ENCODE results near the gene DUSP12. TPM values are rescaled to one million over a fixed set of nuclear protein-coding genes. Genes with fewer than 3 reads are reported as not detected.

Gene DUSP12
- total and polyA plus RNA-seq, 9 of the 15 experiments (the other 6 are each of a cell fraction or from before 2014, with no cell fraction given), result 10.4 to 81.4 (median 43.6) TPM

GRCh38 chr1:161721738-161722343 is 27.7 kb upstream of the DUSP12 start (continued):
- no peak for TF ChIP-seq E2F6 (IDR thresholded peaks at IDR 0.05; ENCODE audit: borderline replicate concordance in 1 of 2, extremely low read depth in 1 of 2, insufficient read depth in 1 of 2, insufficient read length in 1 of 2, low read depth in 1 of 2, low read length in 1 of 2, poor library complexity in 1 of 2, severe bottlenecking in 1 of 2)
- no peak for TF ChIP-seq TSC22D4 (tag; IDR thresholded peaks at IDR 0.05)
- no peak for TF ChIP-seq SMC3 (conservative IDR thresholded peaks at IDR 0.05; ENCODE audit: insufficient read depth, low read depth, low read length)
- no peak for TF ChIP-seq MXD1 (CRISPR knock-in tag; IDR thresholded peaks at IDR 0.05; ENCODE audit: borderline replicate concordance, poor library complexity, severe bottlenecking)
- TF ChIP-seq KAT8 (IDR thresholded peaks at IDR 0.05; ENCODE audit: low read depth), result no peak
- no peak for TF ChIP-seq BRF2 (IDR thresholded peaks at IDR 0.05; ENCODE audit: borderline replicate concordance, insufficient read depth, insufficient read length)
- no peak for TF ChIP-seq MITF (IDR thresholded peaks at IDR 0.05)
- no peak for TF ChIP-seq MCM5 (IDR thresholded peaks at IDR 0.05; ENCODE audit: low read depth)
- TF ChIP-seq ZNF507 (tag; conservative IDR thresholded peaks at IDR 0.05), result no peak
- TF ChIP-seq ZNF511 (CRISPR knock-in tag; IDR thresholded peaks at IDR 0.05), result no peak
- TF ChIP-seq ZNF445 (CRISPR knock-in tag; IDR thresholded peaks at IDR 0.05; ENCODE audit: low read depth), result no peak
- no peak for TF ChIP-seq ARID3B (CRISPR knock-in tag; IDR thresholded peaks at IDR 0.05; ENCODE audit: borderline replicate concordance)
- no peak for TF ChIP-seq PREB (CRISPR knock-in tag; IDR thresholded peaks at IDR 0.05)
- 0 out of 2 replicates have a peak, but pooled peaks have one; percentile 6 for TF ChIP-seq GABPB1 (CRISPR knock-in tag; IDR thresholded peaks at IDR 0.05)
- no peak for TF ChIP-seq ZNF143 (CRISPR knock-in tag; IDR thresholded peaks at IDR 0.05)
- TF ChIP-seq LEF1 (IDR thresholded peaks at IDR 0.05), result peak; percentile 78
- peak; percentile 53; the same call in 1 of the 2 replicates for TF ChIP-seq TEAD4 (IDR thresholded peaks at IDR 0.05; ENCODE audit: low read length)
- no peak for TF ChIP-seq TEAD4 (CRISPR knock-in tag; IDR thresholded peaks at IDR 0.05; ENCODE audit: borderline replicate concordance)
- TF ChIP-seq DIDO1 (tag; IDR thresholded peaks at IDR 0.05; ENCODE audit: low read depth), result no peak
- TF ChIP-seq ADNP (tag; IDR thresholded peaks at IDR 0.05), result no peak
